Measurements from ENCODE around the gene NHERF1.

The NHERF1 gene

DNA sequence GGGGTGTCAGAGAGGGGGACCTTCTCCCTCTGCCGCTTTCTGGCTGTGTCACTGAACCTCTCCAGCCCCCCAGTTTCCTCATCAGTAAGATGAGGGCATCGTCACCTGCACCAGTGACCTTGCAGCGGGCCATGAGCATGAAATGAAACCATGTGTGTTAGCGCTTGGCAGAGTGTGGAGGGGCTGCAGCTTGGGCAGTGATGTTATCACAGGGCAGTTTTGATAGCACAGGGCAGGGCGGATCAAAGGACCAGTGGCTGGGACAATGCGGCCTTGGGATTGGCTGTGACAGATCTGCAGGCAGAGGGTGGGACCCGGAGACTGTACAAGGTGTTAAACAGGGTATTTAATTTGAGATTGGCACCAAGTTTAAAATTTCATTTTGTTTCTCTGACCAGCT, 66.6 kb downstream of the NHERF1 start:
- DNase-seq = no peak

DNA sequence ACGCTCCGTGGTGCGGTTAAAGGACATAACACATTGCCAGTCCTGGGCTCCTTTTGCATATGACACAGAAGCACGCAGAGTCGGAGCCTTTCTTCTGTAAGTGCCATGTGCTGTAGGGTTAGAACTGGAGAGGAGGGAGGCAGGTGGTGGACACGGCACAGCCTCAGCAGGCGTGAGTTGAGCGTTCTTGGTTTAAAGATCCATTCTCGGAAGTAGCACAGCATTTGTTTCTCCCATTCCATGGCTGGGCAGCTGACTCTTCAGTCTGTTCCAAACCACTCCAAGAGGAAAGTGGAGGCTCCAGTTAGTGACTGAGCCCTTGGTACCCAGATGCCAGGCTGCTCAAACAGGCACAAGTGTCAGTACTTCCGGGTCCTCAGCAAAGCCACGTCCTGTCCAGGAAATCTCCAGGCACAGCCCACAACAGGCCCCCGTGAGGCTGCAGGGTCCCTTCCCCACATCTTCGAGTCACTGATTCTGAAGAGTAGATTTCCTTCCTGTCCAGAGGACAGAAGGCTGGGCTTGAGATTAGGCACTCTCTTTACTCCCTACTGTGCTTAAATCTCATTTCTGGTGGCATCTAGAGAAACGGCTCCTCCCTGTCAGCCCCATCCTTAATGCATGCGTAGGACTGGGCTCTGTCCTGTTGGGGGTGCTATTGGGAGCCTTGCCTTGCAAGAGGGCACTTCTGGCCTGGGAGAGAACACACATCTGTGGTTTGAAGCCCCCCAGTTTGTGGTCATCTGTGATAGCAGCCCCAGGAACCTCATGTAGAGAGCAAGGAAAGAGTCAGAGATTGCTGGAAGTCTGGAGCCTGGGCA, 67.3 kb downstream of the NHERF1 start:
- DNase-seq = no peak

DNA sequence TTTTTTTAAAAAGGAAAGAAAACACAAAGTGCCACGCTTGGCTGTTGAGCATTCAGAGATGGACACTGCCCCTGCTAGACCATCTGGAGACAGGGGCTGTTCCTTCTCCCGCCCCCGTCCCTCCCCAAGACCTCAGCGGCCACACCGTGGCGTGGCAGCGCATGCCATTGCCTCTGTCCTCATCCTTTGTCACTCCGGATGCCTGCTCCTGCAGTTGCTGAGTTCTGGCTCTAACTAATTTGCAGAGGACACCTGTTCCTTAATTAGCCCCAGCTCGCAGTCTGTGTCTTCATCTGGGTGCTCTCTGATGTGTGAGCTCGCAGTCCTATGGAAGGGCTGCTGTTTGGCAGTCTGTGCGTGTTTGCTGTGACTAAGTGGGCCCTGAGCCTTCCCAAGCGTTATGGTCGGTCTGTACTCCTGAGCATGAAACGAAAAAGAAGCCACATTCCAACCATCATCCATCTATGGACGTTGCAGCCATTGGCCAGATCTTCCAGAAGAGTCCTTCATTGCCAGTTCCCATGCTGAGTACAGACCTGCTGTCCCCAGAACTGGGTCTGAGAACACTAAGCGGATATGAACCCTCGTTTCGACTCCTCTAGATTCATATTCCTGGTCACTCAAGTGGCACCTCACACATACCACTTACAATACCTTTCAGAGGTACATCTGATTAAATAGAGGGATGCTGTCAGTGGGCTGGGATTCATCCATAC, 68.6 kb downstream of the NHERF1 start:
- DNase-seq = no peak

DNA sequence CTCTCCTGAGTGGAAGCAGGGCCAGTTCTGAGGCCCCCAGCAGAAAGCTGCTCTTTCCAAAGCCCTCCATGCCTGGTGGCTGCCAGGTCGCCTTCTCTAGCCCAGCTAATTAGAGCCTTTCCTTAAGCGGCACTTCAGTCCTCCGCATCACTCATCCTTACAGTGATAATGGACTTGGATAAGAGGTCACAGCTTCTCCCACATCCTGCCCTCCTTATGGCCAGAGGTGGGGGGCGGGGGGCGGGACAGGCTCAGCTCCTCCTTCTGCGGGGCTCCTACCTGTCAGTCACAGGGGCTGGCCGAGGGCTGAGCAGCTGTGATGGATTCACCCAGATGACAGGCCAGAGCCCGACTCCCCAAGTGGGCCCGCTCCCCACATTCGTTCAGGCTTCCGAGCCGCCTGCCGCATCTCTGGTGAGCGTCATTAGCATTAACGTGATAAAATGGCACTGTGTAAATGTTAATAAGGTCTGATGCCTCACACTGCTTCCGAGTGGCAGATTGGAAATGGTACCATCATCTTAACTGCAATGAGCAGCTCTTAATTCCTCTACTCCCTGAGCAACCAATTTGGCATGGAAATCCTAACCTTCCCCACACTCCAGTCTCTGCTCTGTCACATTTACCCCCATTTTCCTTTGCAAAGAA, 70.0 kb downstream of the NHERF1 start:
- no peak for DNase-seq

All from fibroblast of upper back skin (primary cell).